Measurements from ENCODE around the gene ICA1L.
"Not testable (repeated sequence)": the region's sequence is repeated elsewhere in the genome, so short reads cannot be mapped to it uniquely, and the experiment has no call there.

Gene ICA1L

DNA sequence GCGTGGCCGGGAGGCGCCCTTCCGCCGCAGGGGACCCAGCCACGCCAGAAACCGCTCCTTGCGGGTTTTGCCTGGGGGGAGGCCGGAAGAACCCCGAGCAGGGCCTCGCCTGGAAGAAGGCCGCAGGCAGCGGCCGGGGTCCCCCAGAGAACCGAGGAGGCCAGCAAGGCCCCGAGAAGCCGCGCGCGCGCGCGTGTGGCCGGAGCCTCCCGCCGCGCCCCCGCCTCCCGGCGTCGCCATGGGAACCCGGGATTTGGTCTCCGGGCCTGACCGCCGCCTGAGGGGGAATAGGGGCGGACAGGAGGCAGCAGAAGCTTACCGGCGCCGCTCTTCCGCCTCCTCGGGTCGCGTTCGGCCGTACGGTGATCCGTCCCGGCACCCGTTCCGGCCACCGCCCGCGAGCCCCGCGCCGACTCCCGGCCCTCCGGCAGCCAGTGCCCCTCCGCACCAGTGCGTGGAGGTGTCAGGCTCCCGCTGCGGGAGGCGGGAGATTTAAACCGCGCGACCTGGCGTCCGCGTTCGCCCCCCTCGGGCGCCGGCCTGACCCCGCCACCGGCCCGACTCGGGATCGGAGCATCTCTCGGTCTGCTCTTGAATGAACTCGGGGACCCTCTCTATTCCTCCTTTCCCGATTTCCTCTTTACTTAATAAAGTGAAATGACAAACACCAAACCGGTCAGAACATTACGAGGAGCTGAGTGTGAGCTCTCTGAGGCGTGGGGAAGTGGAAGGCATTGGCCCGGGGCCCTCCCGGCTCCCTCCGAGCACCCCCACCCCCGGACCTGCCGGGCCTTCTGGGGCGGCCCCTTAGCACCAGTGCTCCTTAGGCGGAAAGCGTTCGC, at the start of gene ICA1L:
ICA1L (minus strand) TSS at position 467 of the 842 bp plus-strand sequence. CDS start 42,757 bp downstream, outside the sequence.
- peak; percentile 90 for DNase-seq

GRCh38 chr2:202918860-202919259, 47.3 kb upstream of the ICA1L start:
- no peak for DNase-seq

DNA sequence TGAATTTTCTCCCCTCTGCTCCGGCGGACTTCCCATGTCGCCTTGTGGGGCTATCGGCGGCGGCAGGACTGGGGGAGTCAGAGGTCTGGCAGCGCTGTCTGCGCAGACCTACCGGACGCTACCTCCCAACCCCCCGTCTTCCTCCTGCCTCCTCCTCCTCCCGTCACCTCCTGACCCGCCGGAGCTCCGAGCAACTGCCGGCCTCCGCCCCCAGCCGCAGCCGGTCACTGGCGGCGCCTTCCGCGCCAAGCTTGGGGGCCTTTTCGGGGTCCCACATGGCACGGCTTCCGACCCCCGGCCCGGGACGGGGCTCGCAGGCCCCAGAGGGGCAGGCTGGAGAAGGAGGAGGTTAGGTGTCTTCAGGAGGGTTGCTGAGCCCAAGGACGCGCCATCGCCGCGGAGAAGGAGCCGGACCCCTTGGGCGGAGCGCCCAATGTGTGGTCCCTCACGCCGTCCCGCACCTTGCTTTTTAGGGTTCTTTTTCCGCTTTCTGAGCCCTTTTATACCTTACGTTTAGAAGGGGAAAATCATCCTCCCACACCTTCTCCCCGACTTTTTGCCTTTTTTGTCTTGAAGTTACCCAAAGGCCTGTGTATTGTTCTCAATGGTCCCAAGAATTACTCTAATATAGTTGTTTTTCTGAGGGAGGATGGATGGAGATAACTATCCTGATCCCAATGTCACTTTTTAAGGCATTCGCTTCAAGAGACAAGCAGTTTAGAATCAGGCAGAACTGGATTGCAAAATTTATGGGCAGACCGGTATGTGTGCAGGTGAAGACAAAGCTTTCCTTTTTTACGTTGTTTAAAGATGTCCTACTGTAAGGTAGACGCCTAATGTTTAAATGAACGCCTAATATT, 41.0 kb upstream of the ICA1L start:
- DNase-seq, result peak; percentile 41

- peak; percentile 93 for DNase-seq
These were observed 40.2 kb upstream of the ICA1L start, which contains the start of the genes CARF and WDR12 for GRCh38 chr2:202911512-202912341. Gene CARF (plus strand): TSS chr2:202912275. CDS start chr2:202941903, 29,628 bp downstream. Gene WDR12 (minus strand): TSS chr2:202911673. CDS start chr2:202911476, 197 bp downstream.

DNA sequence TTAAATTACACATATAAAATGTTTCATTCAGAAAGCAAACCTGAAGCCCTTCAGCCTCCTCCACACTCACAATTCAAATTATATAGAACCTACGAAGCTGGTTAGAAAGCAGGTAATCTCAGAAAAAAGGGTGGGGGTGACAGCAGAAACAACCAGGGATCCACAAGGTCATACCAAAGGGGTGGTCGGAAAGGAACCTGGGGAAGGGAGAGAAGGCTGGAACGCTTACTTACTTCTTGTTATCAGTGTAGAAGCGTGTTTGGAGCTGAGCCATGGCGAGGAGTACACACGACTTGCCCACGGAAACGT, 39.6 kb upstream of the ICA1L start:
- DNase-seq, result no peak

- no peak for DNase-seq
These were observed 39.1 kb upstream of the ICA1L start for GRCh38 chr2:202910698-202911097.

GRCh38 chr2:202910250-202910649, 38.7 kb upstream of the ICA1L start:
- not testable (repeated sequence) for DNase-seq

GRCh38 chr2:202909394-202910192, 38.0 kb upstream of the ICA1L start:
- DNase-seq, result no peak

DNA sequence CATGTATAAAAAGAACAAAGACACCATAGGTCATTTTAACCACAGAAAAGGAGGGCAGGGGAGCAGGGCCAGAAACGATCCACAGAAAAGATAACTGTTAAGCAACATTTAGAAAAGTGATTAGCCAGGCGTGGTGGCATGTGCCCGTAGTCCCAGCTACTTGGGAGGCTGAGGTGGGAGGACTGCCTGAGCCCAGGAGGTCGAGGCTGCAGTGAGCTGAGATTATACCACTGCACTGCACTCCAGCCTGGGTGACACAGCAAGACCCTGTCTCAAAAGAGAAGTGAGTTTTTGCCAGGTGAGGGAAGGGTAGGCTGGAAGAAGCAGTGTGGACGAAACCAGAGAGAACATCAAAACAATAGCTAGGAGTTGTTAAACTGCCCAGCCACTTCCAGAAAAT, 36.6 kb upstream of the ICA1L start:
- DNase-seq, result no peak

DNA sequence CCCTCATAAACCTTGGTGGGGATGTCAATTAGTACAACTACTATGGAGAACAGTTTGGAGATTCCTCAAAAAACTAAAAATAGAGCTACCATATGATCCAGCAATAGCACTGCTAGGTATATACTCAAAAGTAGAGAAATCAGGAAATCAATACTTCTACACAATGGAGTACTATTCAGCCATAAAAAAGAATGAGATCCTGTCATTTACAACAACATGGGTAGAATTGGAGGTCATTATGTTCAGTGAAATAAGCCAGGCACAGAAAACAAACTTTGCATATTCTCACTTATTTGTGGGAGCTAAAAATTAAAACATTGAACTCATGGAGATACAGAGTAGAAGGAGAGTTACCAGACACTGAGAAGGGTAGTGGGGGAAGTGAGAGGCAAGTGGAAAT, 33.9 kb upstream of the ICA1L start:
- not testable (repeated sequence) for DNase-seq

GRCh38 chr2:202885190-202885589, 13.6 kb upstream of the ICA1L start:
- no peak for DNase-seq

- DNase-seq, result no peak
These were observed 12.6 kb upstream of the ICA1L start for GRCh38 chr2:202883987-202884675.

- no peak for DNase-seq
These were observed 10.0 kb upstream of the ICA1L start for GRCh38 chr2:202881570-202881969.

GRCh38 chr2:202877699-202878098, 6.1 kb upstream of the ICA1L start:
- DNase-seq, result no peak

DNA sequence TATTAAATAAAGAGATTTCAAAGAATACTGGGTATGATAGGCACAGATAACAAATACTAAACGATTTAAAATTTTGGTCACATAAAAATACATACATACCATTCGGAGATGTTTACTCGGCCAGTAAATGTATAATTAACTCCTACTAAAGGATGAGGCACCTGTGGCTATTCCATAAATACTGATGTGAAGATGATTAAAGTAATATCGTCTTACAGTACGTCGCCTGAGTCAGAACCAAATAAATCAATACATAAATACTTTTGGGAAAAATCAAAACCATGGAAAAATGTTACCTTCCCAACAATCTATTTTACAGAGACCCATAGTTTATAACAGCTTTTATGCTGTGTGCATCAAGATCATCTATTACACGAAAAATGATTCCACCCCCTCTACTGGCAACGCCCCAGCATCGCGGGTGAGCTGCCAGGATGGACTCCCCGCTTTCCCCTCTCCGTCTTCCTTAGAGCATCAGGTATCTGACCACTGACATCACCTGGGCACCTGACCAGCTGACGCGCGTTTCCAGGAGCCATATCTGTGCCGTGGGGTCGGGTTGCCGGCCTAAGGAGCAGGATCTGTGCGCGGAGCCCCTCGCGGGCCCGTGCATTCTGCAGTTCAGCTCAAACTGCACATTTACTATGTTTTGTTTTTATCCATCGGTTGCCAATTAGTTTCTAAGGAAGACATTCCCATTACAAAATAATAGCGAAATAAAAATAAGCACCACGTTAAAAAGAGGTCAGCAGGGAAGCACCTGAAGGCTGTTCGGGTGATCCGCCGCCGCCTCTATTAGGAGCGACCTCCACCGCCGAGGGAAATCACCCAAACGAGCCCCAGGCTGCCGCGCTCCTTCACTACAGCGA, 901 bp downstream of the ICA1L start:
- DNase-seq, result peak; percentile 85

GRCh38 chr2:202861987-202862386, 9.6 kb downstream of the ICA1L start:
- DNase-seq, result no peak

DNA sequence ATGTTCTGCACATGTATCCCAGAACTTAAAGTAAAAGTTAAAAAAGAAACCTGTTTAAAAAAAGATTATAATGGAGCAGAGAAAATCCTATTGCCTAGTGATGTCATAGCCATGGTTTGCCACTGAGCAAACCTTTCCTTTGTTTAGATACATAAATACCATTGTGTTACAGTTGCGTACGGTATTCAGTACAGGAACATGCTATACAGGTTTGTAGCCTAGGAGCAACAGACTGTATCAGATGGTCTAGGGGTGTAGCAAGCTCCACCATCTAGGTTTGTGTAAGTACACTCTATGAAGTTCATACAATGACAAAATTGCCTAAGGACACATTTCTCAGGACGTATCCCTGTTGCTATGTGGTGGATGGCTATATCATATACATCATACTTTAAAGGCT, 13.0 kb downstream of the ICA1L start:
- no peak for DNase-seq

DNA sequence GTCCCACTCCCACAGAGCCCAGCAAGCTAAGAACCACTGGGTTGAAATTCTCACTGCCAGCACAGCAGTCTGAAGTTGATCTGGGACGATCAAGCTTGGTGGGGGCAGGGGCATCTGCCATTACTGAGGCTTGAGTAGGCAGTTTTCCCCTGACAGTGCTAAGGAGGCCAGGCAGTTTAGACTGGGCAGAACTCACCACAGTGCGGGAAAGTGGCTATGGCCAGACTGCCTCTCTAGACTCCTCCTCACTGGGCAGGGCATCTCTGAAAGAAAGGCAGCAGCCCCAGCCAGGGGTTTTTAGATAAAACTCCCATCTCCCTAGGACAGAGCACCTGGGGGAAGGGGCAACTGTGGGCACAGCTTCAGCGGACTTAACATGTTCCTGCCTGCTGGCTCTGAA, 22.2 kb downstream of the ICA1L start:
- DNase-seq, result not testable (repeated sequence)

- DNase-seq, result no peak
These were observed 22.8 kb downstream of the ICA1L start for GRCh38 chr2:202848813-202849212.
